HepG2 (cell line): ENCODE measurements around the gene PAN3. TPM values are rescaled to one million over a fixed set of nuclear protein-coding genes. Genes with fewer than 3 reads are reported as not detected.

Experiments used
- ATAC-seq: fragments of 200-7000 bp; cut with Tn5 transposase; 3 replicates; pipeline ENCODE4 v1.9.1; 2020; ENCODE audit warnings: mild to moderate bottlenecking, moderate library complexity
- BruUV-seq: library from RNA; stranded (reverse); fragments of 400-500 nt; replicated peaks from 2 replicates; lab custom pipeline; 2021; lab: Mats Ljungman, UMichigan
- CTCF ChIA-PET: fragments of 300-600 bp; formaldehyde crosslinking; extraction: SDS; loops from one replicate; lab custom pipeline; 2021; ENCODE audit warnings: low total read pairs, inconsistent platforms, low intra/inter-chr PET ratio; lab: Yijun Ruan, JAX
- POLR2A ChIA-PET: fragments of 350-600 bp; sonication (Branson Sonifier 250); formaldehyde crosslinking; loops from one replicate; lab custom pipeline; 2020; ENCODE audit warnings: antibody characterized with exemption, inconsistent platforms; lab: Yijun Ruan, JAX
- DNase-seq: peaks from one replicate; pipeline ENCODE4 v3.0.0-alpha.2; 2015; ENCODE audit warnings: low spot score
- FAIRE-seq: peaks from 3 replicates; lab custom pipeline; 2011; peaks lifted over from hg19 to GRCh38; lab: Jason Lieb, UNC
- H2AFZ ChIP-seq: one replicate; pipeline ENCODE4 v1.6.1; 2011; ENCODE audit warnings: low read length, inconsistent platforms
- H3K27ac ChIP-seq: fragments of 300-600 bp; 3 replicates; pipeline ENCODE4 v1.8.0; 2011; ENCODE audit warnings: mixed run types, mild to moderate bottlenecking, mixed read lengths, low read length, inconsistent platforms; ENCODE audit not compliant: insufficient read depth; ENCODE audit errors: extremely low read length
- H3K27me3 ChIP-seq, 2 experiments: fragments of 200-600 bp in 1 of 2; 2 replicates in 1 of 2; 3 replicates in 1 of 2; pipeline versions ENCODE4 v1.6.0 to v1.8.0; 2011; ENCODE audit warnings: low read length in 2 of 2, mild to moderate bottlenecking in 2 of 2, moderate library complexity in 2 of 2, inconsistent platforms in 1 of 2; ENCODE audit not compliant: insufficient read depth in 2 of 2, control insufficient read depth in 1 of 2
- H3K36me3 ChIP-seq, 2 experiments: fragments of 200-600 bp in 1 of 2; replicated peaks in 1 of 2; 2 replicates in 1 of 2; 3 replicates in 1 of 2; pipeline versions ENCODE4 v1.5.1 to v1.8.0; 2011; ENCODE audit warnings: low read length in 2 of 2, inconsistent platforms in 1 of 2; ENCODE audit not compliant: insufficient read depth in 2 of 2, control insufficient read depth in 1 of 2
- H3K4me1 ChIP-seq: 2 replicates; pipeline ENCODE4 v1.5.1; 2012; ENCODE audit warnings: low read length, inconsistent platforms; ENCODE audit not compliant: insufficient read depth
- H3K4me2 ChIP-seq: 2 replicates; pipeline ENCODE4 v1.6.0; 2011; ENCODE audit warnings: low read depth, low read length, inconsistent platforms
- H3K4me3 ChIP-seq, 3 experiments: fragments of 200-600 bp in 1 of 3; sonication (generic), shearing (Covaris generic) in 1 of 3; replicated peaks in 1 of 3; 2 replicates each; pipeline ENCODE4 v1.5.1; 2011 to 2016; ENCODE audit warnings: low read length in 3 of 3, inconsistent platforms in 2 of 3, low read depth in 2 of 3, mild to moderate bottlenecking in 2 of 3, control low read depth in 1 of 3, mixed read lengths in 1 of 3; ENCODE audit not compliant: insufficient read depth in 1 of 3
- H3K79me2 ChIP-seq: one replicate; pipeline ENCODE4 v1.6.1; 2011; ENCODE audit warnings: low read length, inconsistent platforms; ENCODE audit not compliant: insufficient read depth
- H3K9ac ChIP-seq: 2 replicates; pipeline ENCODE4 v1.6.0; 2011; ENCODE audit warnings: mild to moderate bottlenecking, low read depth, low read length, inconsistent platforms; ENCODE audit not compliant: insufficient read depth
- H3K9me3 ChIP-seq: 2 replicates; pipeline ENCODE4 v1.5.1; 2012; ENCODE audit warnings: mild to moderate bottlenecking, low read length
- H4K20me1 ChIP-seq: 2 replicates; pipeline ENCODE4 v1.6.0; 2011; ENCODE audit warnings: inconsistent platforms, mild to moderate bottlenecking, low read length, moderate library complexity; ENCODE audit not compliant: insufficient read depth
- GABPA ChIP-seq, 2 experiments: IDR thresholded peaks; 2 replicates each; pipeline ENCODE4 v1.6.1; 2011 to 2016; ENCODE audit warnings: low read depth in 2 of 2, low read length in 1 of 2, missing biosample characterization in 1 of 2, missing genetic modification characterization in 1 of 2
- PTBP1 ChIP-seq: fragments of 200-400 bp; formaldehyde crosslinking; IDR thresholded peaks from 2 replicates; pipeline ENCODE4 v1.6.1; 2018; ENCODE audit warnings: low read length, low read depth; ENCODE audit not compliant: poor library complexity, severe bottlenecking
- RARA ChIP-seq: IDR thresholded peaks from 2 replicates; pipeline ENCODE4 v1.6.1; 2016; ENCODE audit warnings: missing genetic modification reagents, missing compliant biosample characterization
- SP2 ChIP-seq: sonication (generic); formaldehyde crosslinking; IDR thresholded peaks from 2 replicates; pipeline ENCODE4 v1.5.1; 2020; ENCODE audit warnings: mild to moderate bottlenecking, missing genetic modification reagents
- ZMAT3 ChIP-seq: sonication (generic); formaldehyde crosslinking; conservative IDR thresholded peaks from 2 replicates; pipeline ENCODE4 v1.7.0; 2021; ENCODE audit warnings: missing genetic modification reagents
- ZNF530 ChIP-seq: sonication (generic); formaldehyde crosslinking; IDR thresholded peaks from 2 replicates; pipeline ENCODE4 v1.5.0; 2020; ENCODE audit warnings: low read depth, mild to moderate bottlenecking, missing genetic modification reagents
- WGBS: methylation state at CpG from one replicate; pipeline ENCODE4 v1.1.6; 2017; ENCODE audit warnings: low lambda C conversion rate; 5-methylcytosine and 5-hydroxymethylcytosine counted together
- in situ Hi-C: cut with HindIII; loops from 2 replicates; pipeline ENCODE4 v1.10.0; 2017; ENCODE audit warnings: low pct_unique_long_range_greater_than_20kb; ENCODE audit not compliant: extremely low pct_ligation_motif_present
- intact Hi-C: fragments of 100-400 bp; cut with micrococcal nuclease; formaldehyde crosslinking; loops from one replicate; pipeline ENCODE4 v1.10.0; 2022; ENCODE audit not compliant: unreplicated experiment
- polyA plus RNA-seq, 8 experiments: library from polyadenylated mRNA; depleted of rRNA in 3 of 8; stranded (reverse) in 7 of 8; unstranded in 1 of 8; fragments of >200 nt; fragmentation: Illumina TruSeq in 4 of 8; extraction: Trizol in 4 of 8; gene quantifications; 2 replicates each; pipeline versions ENCODE4 v1.2.1 to v1.2.3, GENCODE V29; 2011 to 2016; ENCODE audit warnings: low read depth in 4 of 8, missing spikeins in 1 of 8, mixed read lengths in 1 of 8; ENCODE audit not compliant: insufficient read depth in 1 of 8
- total RNA-seq, 5 experiments: library from RNA; depleted of rRNA; stranded (reverse); fragments of >200 nt; fragmentation: Illumina TruSeq; extraction: Trizol; gene quantifications; 2 replicates each; pipeline ENCODE4 v1.2.3, GENCODE V29; 2016; ENCODE audit warnings: low read depth in 1 of 5
- TF ChIP-seq, protein P1 (sequence below): sonication (generic); formaldehyde crosslinking; IDR thresholded peaks from 2 replicates; pipeline ENCODE4 v1.4.0; 2020; ENCODE audit warnings: missing genetic modification reagents, borderline replicate concordance
- TF ChIP-seq, protein P2 (sequence below): sonication (generic); formaldehyde crosslinking; IDR thresholded peaks from 2 replicates; pipeline ENCODE4 v1.4.0; 2020; ENCODE audit warnings: mild to moderate bottlenecking, missing genetic modification reagents
- TF ChIP-seq, protein P3 (sequence below): sonication (generic); formaldehyde crosslinking; IDR thresholded peaks from 2 replicates; pipeline ENCODE4 v1.5.0; 2020; ENCODE audit warnings: mild to moderate bottlenecking, missing genetic modification reagents

The PAN3 gene
- total and polyA plus RNA-seq, 2 of the 13 experiments (the other 11 are each of a cell fraction or from before 2014, with no cell fraction given): 9.7 to 10.6 TPM

DNA sequence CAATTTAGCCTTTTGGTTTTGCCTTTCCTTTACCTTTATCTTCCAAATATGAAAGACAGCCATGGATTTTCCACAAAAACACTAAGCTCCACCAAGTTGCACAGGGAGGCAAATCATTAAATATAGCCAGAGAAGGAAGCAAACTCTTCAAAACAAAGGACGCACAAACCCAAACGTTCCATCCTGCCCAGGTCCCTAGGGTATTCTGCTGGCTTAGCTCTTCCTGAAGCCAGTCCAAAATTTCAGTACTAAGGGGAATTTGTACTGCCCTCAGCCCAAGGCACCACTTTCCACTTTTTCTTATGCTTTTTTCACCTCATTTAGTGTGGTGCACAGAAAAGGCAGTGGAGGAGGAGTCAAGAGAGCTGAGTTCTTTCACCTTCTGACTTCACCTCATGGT, 186.7 kb downstream of the PAN3 start:
- intact Hi-C loops (no loop called here), in situ Hi-C loops (loop anchor here (10.0 kb wide), 1 partner anchor 470 kb away; no protein-coding TSS in a partner anchor)
- no peaks in the 10 kb centered on the region for H3K36me3 ChIP-seq
- ATAC-seq (no peak), DNase-seq (no peak), FAIRE-seq (no peak)
- 64% methylated on average over 2 of the region's 2 CpGs for WGBS
- H3K9ac ChIP-seq: no peak overlapping the region
- no peak overlapping the region for H3K27ac ChIP-seq
- CTCF ChIA-PET: interaction anchor here (1.6 kb wide), 1 partner anchor 472 kb away, joined by 8 read pairs; no protein-coding TSS in a partner anchor
- no peaks in the 10 kb centered on the region for H4K20me1 ChIP-seq
- no peak overlapping the region for H3K4me3 ChIP-seq
- BruUV-seq: no TSS peak
- no peaks in the 10 kb centered on the region; a peak in 1 of 5 replicates for H3K27me3 ChIP-seq
- POLR2A ChIA-PET: no interaction called here
- H3K9me3 ChIP-seq: no peaks in the 10 kb centered on the region
- peaks cover 13% of the 10 kb centered on the region for H3K4me1 ChIP-seq
- no peak overlapping the region for H3K4me2 ChIP-seq
- no peak overlapping the region for H2AFZ ChIP-seq
- H3K79me2 ChIP-seq: no peaks in the 10 kb centered on the region
- TF ChIP-seq, protein P1, sequence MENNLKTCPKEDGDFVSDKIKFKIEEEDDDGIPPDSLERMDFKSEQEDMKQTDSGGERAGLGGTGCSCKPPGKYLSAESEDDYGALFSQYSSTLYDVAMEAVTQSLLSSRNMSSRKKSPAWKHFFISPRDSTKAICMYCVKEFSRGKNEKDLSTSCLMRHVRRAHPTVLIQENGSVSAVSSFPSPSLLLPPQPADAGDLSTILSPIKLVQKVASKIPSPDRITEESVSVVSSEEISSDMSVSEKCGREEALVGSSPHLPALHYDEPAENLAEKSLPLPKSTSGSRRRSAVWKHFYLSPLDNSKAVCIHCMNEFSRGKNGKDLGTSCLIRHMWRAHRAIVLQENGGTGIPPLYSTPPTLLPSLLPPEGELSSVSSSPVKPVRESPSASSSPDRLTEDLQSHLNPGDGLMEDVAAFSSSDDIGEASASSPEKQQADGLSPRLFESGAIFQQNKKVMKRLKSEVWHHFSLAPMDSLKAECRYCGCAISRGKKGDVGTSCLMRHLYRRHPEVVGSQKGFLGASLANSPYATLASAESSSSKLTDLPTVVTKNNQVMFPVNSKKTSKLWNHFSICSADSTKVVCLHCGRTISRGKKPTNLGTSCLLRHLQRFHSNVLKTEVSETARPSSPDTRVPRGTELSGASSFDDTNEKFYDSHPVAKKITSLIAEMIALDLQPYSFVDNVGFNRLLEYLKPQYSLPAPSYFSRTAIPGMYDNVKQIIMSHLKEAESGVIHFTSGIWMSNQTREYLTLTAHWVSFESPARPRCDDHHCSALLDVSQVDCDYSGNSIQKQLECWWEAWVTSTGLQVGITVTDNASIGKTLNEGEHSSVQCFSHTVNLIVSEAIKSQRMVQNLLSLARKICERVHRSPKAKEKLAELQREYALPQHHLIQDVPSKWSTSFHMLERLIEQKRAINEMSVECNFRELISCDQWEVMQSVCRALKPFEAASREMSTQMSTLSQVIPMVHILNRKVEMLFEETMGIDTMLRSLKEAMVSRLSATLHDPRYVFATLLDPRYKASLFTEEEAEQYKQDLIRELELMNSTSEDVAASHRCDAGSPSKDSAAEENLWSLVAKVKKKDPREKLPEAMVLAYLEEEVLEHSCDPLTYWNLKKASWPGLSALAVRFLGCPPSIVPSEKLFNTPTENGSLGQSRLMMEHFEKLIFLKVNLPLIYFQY (CRISPR knock-in tag): no peak
- TF ChIP-seq, protein P2, sequence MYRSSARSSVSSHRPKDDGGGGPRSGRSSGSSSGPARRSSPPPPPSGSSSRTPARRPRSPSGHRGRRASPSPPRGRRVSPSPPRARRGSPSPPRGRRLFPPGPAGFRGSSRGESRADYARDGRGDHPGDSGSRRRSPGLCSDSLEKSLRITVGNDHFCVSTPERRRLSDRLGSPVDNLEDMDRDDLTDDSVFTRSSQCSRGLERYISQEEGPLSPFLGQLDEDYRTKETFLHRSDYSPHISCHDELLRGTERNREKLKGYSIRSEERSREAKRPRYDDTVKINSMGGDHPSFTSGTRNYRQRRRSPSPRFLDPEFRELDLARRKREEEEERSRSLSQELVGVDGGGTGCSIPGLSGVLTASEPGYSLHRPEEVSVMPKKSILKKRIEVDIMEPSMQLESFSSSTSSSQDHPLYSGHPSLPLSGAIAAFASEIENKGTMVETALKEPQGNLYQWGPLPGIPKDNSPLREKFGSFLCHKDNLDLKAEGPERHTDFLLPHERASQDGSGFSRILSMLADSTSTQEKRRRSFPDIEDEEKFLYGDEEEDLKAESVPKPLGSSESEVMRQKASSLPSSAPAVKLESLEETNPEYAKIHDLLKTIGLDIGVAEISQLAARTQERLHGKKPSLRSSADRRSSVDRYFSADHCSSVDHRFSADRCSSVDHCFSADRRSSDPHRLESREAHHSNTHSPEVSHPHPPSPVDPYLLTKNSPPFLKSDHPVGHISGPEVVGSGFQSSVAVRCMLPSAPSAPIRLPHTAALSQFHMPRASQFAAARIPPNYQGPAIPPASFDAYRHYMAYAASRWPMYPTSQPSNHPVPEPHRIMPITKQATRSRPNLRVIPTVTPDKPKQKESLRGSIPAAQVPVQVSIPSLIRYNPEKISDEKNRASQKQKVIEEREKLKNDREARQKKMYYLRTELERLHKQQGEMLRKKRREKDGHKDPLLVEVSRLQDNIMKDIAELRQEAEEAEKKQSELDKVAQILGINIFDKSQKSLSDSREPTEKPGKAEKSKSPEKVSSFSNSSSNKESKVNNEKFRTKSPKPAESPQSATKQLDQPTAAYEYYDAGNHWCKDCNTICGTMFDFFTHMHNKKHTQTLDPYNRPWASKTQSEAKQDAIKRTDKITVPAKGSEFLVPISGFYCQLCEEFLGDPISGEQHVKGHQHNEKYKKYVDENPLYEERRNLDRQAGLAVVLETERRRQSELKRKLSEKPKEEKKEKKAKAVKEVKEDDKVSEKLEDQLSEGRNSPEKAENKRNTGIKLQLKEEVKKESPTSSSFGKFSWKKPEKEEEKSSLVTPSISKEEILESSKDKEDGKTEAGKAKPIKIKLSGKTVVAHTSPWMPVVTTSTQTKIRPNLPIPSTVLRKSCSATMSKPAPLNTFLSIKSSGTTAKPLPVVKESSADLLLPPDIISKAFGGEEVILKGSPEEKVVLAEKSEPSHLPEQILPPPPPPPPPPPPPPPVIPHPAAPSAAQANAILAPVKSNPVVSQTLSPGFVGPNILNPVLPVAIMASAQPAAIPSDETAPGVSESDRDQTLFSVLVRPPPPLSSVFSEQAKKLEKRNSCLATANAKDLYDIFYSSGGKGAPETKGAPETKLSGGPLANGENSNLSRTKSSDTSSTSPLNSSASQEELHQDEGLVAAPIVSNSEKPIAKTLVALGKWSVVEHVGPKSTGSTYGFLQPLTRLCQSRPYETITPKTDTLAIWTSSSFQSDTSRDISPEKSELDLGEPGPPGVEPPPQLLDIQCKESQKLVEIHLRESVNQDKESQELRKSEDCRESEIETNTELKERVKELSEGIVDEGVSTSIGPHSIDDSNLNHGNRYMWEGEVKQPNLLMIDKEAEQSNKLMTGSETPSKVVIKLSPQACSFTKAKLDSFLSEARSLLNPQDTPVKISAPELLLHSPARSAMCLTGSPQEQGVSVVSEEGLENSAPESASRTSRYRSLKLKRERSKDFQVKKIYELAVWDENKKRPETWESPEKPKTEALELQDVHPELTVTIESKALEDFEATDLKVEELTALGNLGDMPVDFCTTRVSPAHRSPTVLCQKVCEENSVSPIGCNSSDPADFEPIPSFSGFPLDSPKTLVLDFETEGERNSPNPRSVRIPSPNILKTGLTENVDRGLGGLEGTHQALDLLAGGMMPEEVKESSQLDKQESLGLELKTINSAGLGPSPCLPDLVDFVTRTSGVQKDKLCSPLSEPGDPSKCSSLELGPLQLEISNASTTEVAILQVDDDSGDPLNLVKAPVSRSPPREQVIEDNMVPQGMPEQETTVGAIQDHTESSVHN (CRISPR knock-in tag): no peak
- TF ChIP-seq PTBP1: no peak
- TF ChIP-seq, protein P3, sequence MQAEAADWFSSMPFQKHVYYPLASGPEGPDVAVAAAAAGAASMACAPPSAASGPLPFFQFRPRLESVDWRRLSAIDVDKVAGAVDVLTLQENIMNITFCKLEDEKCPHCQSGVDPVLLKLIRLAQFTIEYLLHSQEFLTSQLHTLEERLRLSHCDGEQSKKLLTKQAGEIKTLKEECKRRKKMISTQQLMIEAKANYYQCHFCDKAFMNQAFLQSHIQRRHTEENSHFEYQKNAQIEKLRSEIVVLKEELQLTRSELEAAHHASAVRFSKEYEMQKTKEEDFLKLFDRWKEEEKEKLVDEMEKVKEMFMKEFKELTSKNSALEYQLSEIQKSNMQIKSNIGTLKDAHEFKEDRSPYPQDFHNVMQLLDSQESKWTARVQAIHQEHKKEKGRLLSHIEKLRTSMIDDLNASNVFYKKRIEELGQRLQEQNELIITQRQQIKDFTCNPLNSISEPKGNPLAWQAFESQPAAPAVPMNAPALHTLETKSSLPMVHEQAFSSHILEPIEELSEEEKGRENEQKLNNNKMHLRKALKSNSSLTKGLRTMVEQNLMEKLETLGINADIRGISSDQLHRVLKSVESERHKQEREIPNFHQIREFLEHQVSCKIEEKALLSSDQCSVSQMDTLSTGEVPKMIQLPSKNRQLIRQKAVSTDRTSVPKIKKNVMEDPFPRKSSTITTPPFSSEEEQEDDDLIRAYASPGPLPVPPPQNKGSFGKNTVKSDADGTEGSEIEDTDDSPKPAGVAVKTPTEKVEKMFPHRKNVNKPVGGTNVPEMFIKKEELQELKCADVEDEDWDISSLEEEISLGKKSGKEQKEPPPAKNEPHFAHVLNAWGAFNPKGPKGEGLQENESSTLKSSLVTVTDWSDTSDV (CRISPR knock-in tag): no peak
- TF ChIP-seq SP2: no peak
- TF ChIP-seq ZMAT3 (CRISPR knock-in tag): no peak
- no peak for TF ChIP-seq GABPA (IDR thresholded peaks at IDR 0.05; ENCODE audit: low read depth, low read length)
- no peak for TF ChIP-seq GABPA (CRISPR knock-in tag; IDR thresholded peaks at IDR 0.05; ENCODE audit: low read depth)
- no peak for TF ChIP-seq RARA (CRISPR knock-in tag)
- no peak for TF ChIP-seq ZNF530 (CRISPR knock-in tag)
